DND-41 (cell line): ENCODE data around the gene RGL1.

Experiments used
- ATAC-seq: fragments of 200-7000 bp; cut with Tn5 transposase; 3 replicates; pipeline ENCODE4 v1.9.1; 2021; ENCODE audit warnings: low read depth; ENCODE audit not compliant: insufficient read depth
- DNase-seq: peaks from one replicate; pipeline ENCODE4 v3.0.0-alpha.2; 2020
- H2AFZ ChIP-seq: 2 replicates; pipeline ENCODE4 v1.6.0; 2012; ENCODE audit warnings: low read depth, low read length
- H3K27ac ChIP-seq: 2 replicates; pipeline ENCODE4 v1.5.1; 2012; ENCODE audit warnings: low read length, inconsistent platforms
- H3K27me3 ChIP-seq: fragments of 200-600 bp; sonication (generic); 2 replicates; pipeline ENCODE4 v1.6.0; 2012; ENCODE audit warnings: low read length, mild to moderate bottlenecking, inconsistent platforms; ENCODE audit not compliant: insufficient read depth, poor library complexity
- H3K36me3 ChIP-seq: 2 replicates; pipeline ENCODE4 v1.5.1; 2012; ENCODE audit warnings: low read length, inconsistent platforms; ENCODE audit not compliant: insufficient read depth
- H3K4me1 ChIP-seq: 2 replicates; pipeline ENCODE4 v1.5.1; 2012; ENCODE audit warnings: mild to moderate bottlenecking, low read length; ENCODE audit not compliant: insufficient read depth
- H3K4me2 ChIP-seq: 2 replicates; pipeline ENCODE4 v1.6.0; 2012; ENCODE audit warnings: mild to moderate bottlenecking, moderate library complexity, low read length, inconsistent platforms; ENCODE audit not compliant: insufficient read depth
- H3K4me3 ChIP-seq, 2 experiments: fragments of 200-600 bp in 1 of 2; shearing (Covaris generic) in 1 of 2; 2 replicates each; pipeline ENCODE4 v1.5.1; 2012 to 2016; ENCODE audit warnings: inconsistent platforms in 2 of 2, low read length in 2 of 2, mild to moderate bottlenecking in 2 of 2, low read depth in 1 of 2, moderate library complexity in 1 of 2
- H3K79me2 ChIP-seq: 2 replicates; pipeline ENCODE4 v1.6.0; 2012; ENCODE audit warnings: low read length, inconsistent platforms; ENCODE audit not compliant: insufficient read depth
- H3K9ac ChIP-seq: 2 replicates; pipeline ENCODE4 v1.6.0; 2012; ENCODE audit warnings: low read depth, mild to moderate bottlenecking, inconsistent platforms, low read length, moderate library complexity
- H3K9me3 ChIP-seq: 2 replicates; pipeline ENCODE4 v1.5.1; 2012; ENCODE audit warnings: low read length, moderate library complexity, mild to moderate bottlenecking, inconsistent platforms; ENCODE audit not compliant: insufficient read depth, severe bottlenecking
- H4K20me1 ChIP-seq: 2 replicates; pipeline ENCODE4 v1.6.0; 2012; ENCODE audit warnings: low read length; ENCODE audit not compliant: insufficient read depth
- EZH2 ChIP-seq: IDR thresholded peaks from 3 replicates; pipeline ENCODE4 v1.6.1; 2012; ENCODE audit warnings: borderline replicate concordance, low read depth, mild to moderate bottlenecking, moderate library complexity, low read length, inconsistent platforms; ENCODE audit not compliant: severe bottlenecking
- TF ChIP-seq, protein P1 (sequence below): IDR thresholded peaks from 2 replicates; pipeline ENCODE4 v1.5.1; 2012; ENCODE audit warnings: borderline replicate concordance, low read length, moderate library complexity, mild to moderate bottlenecking; ENCODE audit not compliant: poor library complexity, severe bottlenecking; ENCODE audit errors: extremely low read depth

Gene RGL1

DNA sequence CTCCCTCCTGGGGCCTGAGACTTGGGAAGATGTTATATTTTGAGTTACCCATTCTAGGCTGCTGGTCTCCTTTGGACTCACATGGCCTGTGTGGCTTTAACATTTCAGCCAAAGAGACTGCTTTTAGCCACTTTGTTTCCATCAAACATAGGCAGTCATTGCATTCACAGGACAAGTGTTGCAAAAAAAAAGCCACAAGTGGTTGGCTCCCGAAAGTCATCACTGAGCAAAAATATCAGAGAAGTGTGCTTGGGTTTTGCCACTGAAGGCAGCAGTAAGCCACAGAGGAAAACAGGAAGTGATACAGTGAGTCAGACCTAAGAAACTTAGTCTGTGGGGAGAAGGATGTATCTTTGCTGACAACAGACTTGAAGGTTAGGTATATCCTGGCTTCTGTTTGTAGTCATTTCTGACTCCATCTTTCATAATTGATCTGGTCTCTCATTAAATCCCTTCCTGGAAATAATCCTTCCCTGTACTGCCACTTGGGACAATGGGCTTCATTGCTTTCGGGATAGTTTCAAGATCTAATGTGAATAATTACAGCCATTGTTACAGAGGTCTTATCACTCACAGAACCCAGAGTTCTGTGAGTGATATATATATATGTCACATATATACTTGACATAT is 151.8 kb downstream of the RGL1 start:
- no peaks in the 10 kb centered on the region for H3K9me3 ChIP-seq
- H3K36me3 ChIP-seq, result no peaks in the 10 kb centered on the region
- no peak overlapping the region for H3K4me3 ChIP-seq
- no peak overlapping the region for H3K9ac ChIP-seq
- H3K27ac ChIP-seq, result peak overlapping the region; percentile 71
- peaks cover 20% of the 10 kb centered on the region for H3K4me1 ChIP-seq
- peak overlapping the region; percentile 68 for H2AFZ ChIP-seq
- no peaks in the 10 kb centered on the region for H3K79me2 ChIP-seq
- H4K20me1 ChIP-seq, result no peaks in the 10 kb centered on the region
- TF ChIP-seq, protein P1, sequence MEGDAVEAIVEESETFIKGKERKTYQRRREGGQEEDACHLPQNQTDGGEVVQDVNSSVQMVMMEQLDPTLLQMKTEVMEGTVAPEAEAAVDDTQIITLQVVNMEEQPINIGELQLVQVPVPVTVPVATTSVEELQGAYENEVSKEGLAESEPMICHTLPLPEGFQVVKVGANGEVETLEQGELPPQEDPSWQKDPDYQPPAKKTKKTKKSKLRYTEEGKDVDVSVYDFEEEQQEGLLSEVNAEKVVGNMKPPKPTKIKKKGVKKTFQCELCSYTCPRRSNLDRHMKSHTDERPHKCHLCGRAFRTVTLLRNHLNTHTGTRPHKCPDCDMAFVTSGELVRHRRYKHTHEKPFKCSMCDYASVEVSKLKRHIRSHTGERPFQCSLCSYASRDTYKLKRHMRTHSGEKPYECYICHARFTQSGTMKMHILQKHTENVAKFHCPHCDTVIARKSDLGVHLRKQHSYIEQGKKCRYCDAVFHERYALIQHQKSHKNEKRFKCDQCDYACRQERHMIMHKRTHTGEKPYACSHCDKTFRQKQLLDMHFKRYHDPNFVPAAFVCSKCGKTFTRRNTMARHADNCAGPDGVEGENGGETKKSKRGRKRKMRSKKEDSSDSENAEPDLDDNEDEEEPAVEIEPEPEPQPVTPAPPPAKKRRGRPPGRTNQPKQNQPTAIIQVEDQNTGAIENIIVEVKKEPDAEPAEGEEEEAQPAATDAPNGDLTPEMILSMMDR, result peak; percentile 71
- no peak for TF ChIP-seq EZH2
- H3K27me3 ChIP-seq, result no peaks in the 10 kb centered on the region
- ATAC-seq (peak; percentile 99), DNase-seq (peak; percentile 65)
- peak overlapping the region; percentile 39 for H3K4me2 ChIP-seq

DNA sequence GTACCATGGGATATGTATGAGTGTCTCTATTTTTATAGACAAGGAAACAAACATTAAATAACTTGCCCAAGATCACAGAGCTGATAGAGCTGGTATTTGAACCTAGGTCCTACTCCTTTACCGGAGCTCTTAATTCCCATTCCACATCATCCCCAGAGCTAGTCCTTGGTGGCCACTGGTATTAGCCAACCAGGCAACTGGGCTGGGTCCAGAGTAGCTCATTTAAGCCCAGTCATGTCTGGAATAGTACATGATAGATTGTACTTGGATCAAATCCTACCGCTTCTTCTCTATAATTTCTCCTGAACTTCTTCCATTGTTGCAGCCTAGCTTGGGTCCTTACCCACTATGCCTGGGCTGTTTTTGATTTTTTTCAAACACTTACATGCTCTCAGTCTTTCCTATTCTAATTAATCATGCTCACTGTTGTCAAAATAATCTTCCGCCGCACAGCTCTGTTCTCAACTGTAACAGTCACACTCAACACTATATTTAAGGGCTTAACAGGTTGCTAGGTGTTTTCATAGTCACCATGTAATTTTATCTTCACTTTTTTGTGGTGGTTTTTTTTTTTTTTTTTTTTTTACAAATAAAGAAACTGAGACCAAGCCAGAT is 152.4 kb downstream of the RGL1 start:
- Histone ChIP-seq H3K4me2 (no peak overlapping the region), H3K36me3 (no peaks in the 10 kb centered on the region), H3K9me3 (no peaks in the 10 kb centered on the region), H3K27ac (peak overlapping the region; percentile 55), H3K4me3 (no peak overlapping the region), H4K20me1 (no peaks in the 10 kb centered on the region), H3K79me2 (no peaks in the 10 kb centered on the region), H3K9ac (no peak overlapping the region), H3K27me3 (no peaks in the 10 kb centered on the region), H3K4me1 (peaks cover 20% of the 10 kb centered on the region), H2AFZ (peak overlapping the region; percentile 56)
- ATAC-seq (no peak), DNase-seq (no peak)
- TF ChIP-seq, protein P1, result no peak
- no peak for TF ChIP-seq EZH2

DNA sequence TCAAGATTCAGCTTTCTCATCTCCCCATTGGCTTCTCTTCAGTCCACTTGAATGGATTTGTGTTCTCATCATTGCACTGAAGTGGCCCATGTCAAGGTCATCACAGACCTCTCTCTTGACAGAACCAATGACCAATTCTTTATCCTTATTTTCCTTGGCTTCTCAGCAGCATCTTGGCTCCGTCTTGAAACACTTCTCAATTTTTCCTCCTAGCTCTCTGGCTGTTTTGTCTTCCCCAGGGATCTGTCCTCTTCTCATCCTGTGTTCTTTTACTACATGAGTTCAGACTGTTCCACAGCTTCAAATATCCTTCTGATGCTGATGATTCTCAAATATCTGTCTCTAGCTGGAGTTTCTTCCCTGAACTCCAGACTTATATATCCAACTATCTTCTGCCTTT is 154.0 kb downstream of the RGL1 start:
- H3K79me2 ChIP-seq, result no peaks in the 10 kb centered on the region
- DNase-seq (no peak), ATAC-seq (no peak)
- no peak for TF ChIP-seq EZH2
- TF ChIP-seq, protein P1, result no peak
- H3K27ac ChIP-seq, result no peak overlapping the region
- peaks cover 3% of the 10 kb centered on the region for H3K27me3 ChIP-seq
- H3K9ac ChIP-seq, result no peak overlapping the region
- H3K9me3 ChIP-seq, result no peaks in the 10 kb centered on the region
- H3K36me3 ChIP-seq, result no peaks in the 10 kb centered on the region
- H2AFZ ChIP-seq, result no peak overlapping the region
- H3K4me1 ChIP-seq, result peaks cover 20% of the 10 kb centered on the region
- H3K4me2 ChIP-seq, result no peak overlapping the region
- no peak overlapping the region for H3K4me3 ChIP-seq
- H4K20me1 ChIP-seq, result no peaks in the 10 kb centered on the region
